DMS79 (cell line): ENCODE results near the gene TMEM61.

Experiments used
- DNase-seq: peaks from one replicate; lab custom pipeline; 2025; lab: John Stamatoyannopoulos, UW

Gene TMEM61

DNA sequence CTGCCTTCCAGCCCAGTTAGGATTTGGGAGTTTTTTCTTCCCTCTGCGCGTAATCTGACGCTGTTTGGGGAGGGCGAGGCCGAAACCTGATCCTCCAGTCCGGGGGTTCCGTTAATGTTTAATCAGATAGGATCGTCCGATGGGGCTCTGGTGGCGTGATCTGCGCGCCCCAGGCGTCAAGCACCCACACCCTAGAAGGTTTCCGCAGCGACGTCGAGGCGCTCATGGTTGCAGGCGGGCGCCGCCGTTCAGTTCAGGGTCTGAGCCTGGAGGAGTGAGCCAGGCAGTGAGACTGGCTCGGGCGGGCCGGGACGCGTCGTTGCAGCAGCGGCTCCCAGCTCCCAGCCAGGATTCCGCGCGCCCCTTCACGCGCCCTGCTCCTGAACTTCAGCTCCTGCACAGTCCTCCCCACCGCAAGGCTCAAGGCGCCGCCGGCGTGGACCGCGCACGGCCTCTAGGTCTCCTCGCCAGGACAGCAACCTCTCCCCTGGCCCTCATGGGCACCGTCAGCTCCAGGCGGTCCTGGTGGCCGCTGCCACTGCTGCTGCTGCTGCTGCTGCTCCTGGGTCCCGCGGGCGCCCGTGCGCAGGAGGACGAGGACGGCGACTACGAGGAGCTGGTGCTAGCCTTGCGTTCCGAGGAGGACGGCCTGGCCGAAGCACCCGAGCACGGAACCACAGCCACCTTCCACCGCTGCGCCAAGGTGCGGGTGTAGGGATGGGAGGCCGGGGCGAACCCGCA is 59.1 kb downstream of the TMEM61 start, which contains the start of gene PCSK9:
TSS of gene PCSK9 (plus strand) at position 207 of the 741 bp plus-strand sequence. CDS start at position 497, 290 bp downstream.
- no peak for DNase-seq

DNA sequence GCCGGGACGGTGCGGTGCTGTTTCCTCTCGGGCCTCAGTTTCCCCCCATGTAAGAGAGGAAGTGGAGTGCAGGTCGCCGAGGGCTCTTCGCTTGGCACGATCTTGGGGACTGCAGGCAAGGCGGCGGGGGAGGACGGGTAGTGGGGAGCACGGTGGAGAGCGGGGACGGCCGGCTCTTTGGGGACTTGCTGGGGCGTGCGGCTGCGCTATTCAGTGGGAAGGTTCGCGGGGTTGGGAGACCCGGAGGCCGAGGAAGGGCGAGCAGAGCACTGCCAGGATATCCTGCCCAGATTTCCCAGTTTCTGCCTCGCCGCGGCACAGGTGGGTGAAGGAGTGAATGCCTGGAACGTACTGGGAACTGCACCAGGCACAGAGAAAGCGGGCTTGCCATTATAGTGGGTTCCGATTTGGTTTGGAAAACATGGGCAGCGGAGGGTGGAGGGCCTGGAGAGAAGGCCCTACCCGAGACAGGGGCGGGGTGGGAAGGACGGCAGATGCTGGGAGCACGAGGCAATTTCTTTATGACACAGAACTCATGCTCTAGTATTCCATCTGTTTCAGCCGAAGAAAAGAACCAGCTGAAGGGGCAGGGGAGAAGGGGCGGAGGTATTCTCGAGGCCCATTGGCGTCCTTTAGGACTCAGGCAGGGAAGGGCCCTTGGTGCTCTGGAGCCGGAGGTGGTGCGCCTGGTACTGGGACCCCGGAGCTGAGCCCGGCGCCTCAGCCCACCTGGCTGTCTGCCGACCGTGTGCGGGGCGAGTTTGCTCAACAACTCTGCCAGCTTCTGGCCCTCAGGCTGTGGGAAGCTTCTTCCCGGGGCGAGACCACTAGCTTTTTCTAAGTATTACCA is 59.9 kb downstream of the TMEM61 start:
- no peak for DNase-seq

DNA sequence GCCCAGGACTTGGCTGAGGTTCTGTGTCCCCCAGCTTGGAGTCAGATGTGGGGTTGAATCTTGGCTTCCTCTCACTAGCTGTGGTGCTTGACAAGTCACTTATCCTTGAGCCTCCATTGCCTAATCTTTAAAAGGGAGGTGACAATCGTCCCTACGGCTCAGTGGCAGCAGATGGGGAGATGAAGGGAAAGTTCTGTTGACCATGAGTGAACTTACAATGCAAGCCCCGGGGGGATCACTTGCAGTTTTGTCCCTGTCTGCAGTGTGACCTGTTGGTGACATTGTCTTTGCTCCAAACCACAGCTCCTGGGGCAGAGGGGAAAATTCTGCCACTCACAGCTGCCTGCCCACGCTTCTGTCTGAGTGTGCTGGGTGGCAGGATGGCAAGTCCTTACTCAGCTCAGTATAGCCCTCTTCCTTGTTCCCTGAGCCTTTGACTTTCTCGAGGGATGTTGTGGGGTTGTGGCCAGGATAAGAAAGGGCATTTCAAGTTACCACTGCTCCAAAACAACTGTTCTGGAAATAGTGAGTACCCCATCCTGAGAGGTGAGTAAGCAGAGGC is 60.6 kb downstream of the TMEM61 start:
- no peak for DNase-seq

DNA sequence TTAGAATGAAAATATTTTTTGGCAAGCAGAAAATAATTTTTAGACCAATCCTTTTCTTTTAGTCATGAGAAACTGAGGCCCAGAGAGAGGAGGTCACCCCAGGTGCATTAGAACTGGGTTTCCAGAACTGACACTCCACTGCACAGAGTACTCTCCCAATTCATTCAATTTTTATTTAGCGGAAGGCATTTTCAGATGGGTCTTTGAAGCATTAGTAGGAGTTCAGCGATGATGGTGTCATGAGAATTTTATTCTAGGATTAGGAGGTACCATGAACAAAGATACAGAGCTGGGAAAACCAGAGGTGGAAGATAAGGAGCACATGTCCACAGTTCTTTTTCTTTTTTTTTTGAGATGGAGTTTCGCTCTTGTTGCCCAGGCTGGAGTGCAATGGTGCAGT is 61.2 kb downstream of the TMEM61 start:
- no peak for DNase-seq
